Measurements from ENCODE around the gene ENO2.

Gene ENO2

GRCh38 chr12:6961278-6961694, 46.9 kb downstream of the ENO2 start:
- peaks cover 32% of the 10 kb centered on the region for H3K4me1 ChIP-seq (ENCODE audit: control insufficient read depth, insufficient read depth, low read length)
- H3K9ac ChIP-seq (ENCODE audit: low read length): peak overlapping the region; percentile 83
- no peaks in the 10 kb centered on the region for H3K27me3 ChIP-seq (ENCODE audit: control insufficient read depth, insufficient read depth, low read length)
- H3K9me3 ChIP-seq (ENCODE audit: control insufficient read depth, insufficient read depth, low read depth, low read length): no peaks in the 10 kb centered on the region
- H3K27ac ChIP-seq (ENCODE audit: low read depth, low read length): peak overlapping the region; percentile 77
- peak overlapping the region; percentile 74 for H3K4me3 ChIP-seq (ENCODE audit: low read depth, low read length)
- peaks cover 21% of the 10 kb centered on the region for H3K36me3 ChIP-seq (ENCODE audit: control insufficient read depth, insufficient read depth, low read length)

- H3K4me1 ChIP-seq (ENCODE audit: control insufficient read depth, insufficient read depth, low read length): peaks cover 32% of the 10 kb centered on the region
- H3K27me3 ChIP-seq (ENCODE audit: control insufficient read depth, insufficient read depth, low read length): no peaks in the 10 kb centered on the region
- H3K9ac ChIP-seq (ENCODE audit: low read length): peak overlapping the region; percentile 83
- H3K27ac ChIP-seq (ENCODE audit: low read depth, low read length): peak overlapping the region; percentile 77
- H3K9me3 ChIP-seq (ENCODE audit: control insufficient read depth, insufficient read depth, low read depth, low read length): no peaks in the 10 kb centered on the region
- peak overlapping the region; percentile 74 for H3K4me3 ChIP-seq (ENCODE audit: low read depth, low read length)
- H3K36me3 ChIP-seq (ENCODE audit: control insufficient read depth, insufficient read depth, low read length): peaks cover 25% of the 10 kb centered on the region
Measured at GRCh38 chr12:6961695-6962284, 47.4 kb downstream of the ENO2 start.

- H3K4me3 ChIP-seq (ENCODE audit: low read depth, low read length): peak overlapping the region; percentile 74
- peak overlapping the region; percentile 77 for H3K27ac ChIP-seq (ENCODE audit: low read depth, low read length)
- H3K36me3 ChIP-seq (ENCODE audit: control insufficient read depth, insufficient read depth, low read length): peaks cover 32% of the 10 kb centered on the region
Measured at GRCh38 chr12:6962285-6963015, 48.1 kb downstream of the ENO2 start.

GRCh38 chr12:6963016-6963731, 48.8 kb downstream of the ENO2 start:
- H3K9me3 ChIP-seq (ENCODE audit: control insufficient read depth, insufficient read depth, low read depth, low read length): no peaks in the 10 kb centered on the region
- H3K36me3 ChIP-seq (ENCODE audit: control insufficient read depth, insufficient read depth, low read length): peaks cover 39% of the 10 kb centered on the region
- H3K4me1 ChIP-seq (ENCODE audit: control insufficient read depth, insufficient read depth, low read length): peaks cover 32% of the 10 kb centered on the region
- peak overlapping the region; percentile 83 for H3K9ac ChIP-seq (ENCODE audit: low read length)
- no peaks in the 10 kb centered on the region for H3K27me3 ChIP-seq (ENCODE audit: control insufficient read depth, insufficient read depth, low read length)
- peak overlapping the region; percentile 77 for H3K27ac ChIP-seq (ENCODE audit: low read depth, low read length)
- H3K4me3 ChIP-seq (ENCODE audit: low read depth, low read length): peak overlapping the region; percentile 74

More at GRCh38 chr12:6962285-6963015, 48.1 kb downstream of the ENO2 start:
- Histone ChIP-seq H3K9me3 (ENCODE audit: control insufficient read depth, insufficient read depth, low read depth, low read length) (no peaks in the 10 kb centered on the region), H3K27me3 (ENCODE audit: control insufficient read depth, insufficient read depth, low read length) (no peaks in the 10 kb centered on the region), H3K9ac (ENCODE audit: low read length) (peak overlapping the region; percentile 83), H3K4me1 (ENCODE audit: control insufficient read depth, insufficient read depth, low read length) (peaks cover 32% of the 10 kb centered on the region)

- Histone ChIP-seq H3K9ac (ENCODE audit: low read length) (peak overlapping the region; percentile 71), H3K4me3 (ENCODE audit: low read depth, low read length) (peak overlapping the region; percentile 74), H3K9me3 (ENCODE audit: control insufficient read depth, insufficient read depth, low read depth, low read length) (no peaks in the 10 kb centered on the region), H3K36me3 (ENCODE audit: control insufficient read depth, insufficient read depth, low read length) (peaks cover 46% of the 10 kb centered on the region), H3K4me1 (ENCODE audit: control insufficient read depth, insufficient read depth, low read length) (peaks cover 33% of the 10 kb centered on the region), H3K27me3 (ENCODE audit: control insufficient read depth, insufficient read depth, low read length) (no peaks in the 10 kb centered on the region), H3K27ac (ENCODE audit: low read depth, low read length) (peak overlapping the region; percentile 68)
Measured at GRCh38 chr12:6963791-6964413, 49.5 kb downstream of the ENO2 start.

- Histone ChIP-seq H3K27me3 (ENCODE audit: control insufficient read depth, insufficient read depth, low read length) (no peaks in the 10 kb centered on the region), H3K4me3 (ENCODE audit: low read depth, low read length) (peak overlapping the region; percentile 74), H3K27ac (ENCODE audit: low read depth, low read length) (peak overlapping the region; percentile 68), H3K36me3 (ENCODE audit: control insufficient read depth, insufficient read depth, low read length) (peaks cover 51% of the 10 kb centered on the region), H3K4me1 (ENCODE audit: control insufficient read depth, insufficient read depth, low read length) (peaks cover 38% of the 10 kb centered on the region), H3K9ac (ENCODE audit: low read length) (peak overlapping the region; percentile 71), H3K9me3 (ENCODE audit: control insufficient read depth, insufficient read depth, low read depth, low read length) (no peaks in the 10 kb centered on the region)
Measured at GRCh38 chr12:6964605-6965025, 50.2 kb downstream of the ENO2 start.

- no peaks in the 10 kb centered on the region for H3K27me3 ChIP-seq (ENCODE audit: control insufficient read depth, insufficient read depth, low read length)
- no peak overlapping the region for H3K4me3 ChIP-seq (ENCODE audit: low read depth, low read length)
- H3K9ac ChIP-seq (ENCODE audit: low read length): peak overlapping the region; percentile 12
- H3K4me1 ChIP-seq (ENCODE audit: control insufficient read depth, insufficient read depth, low read length): peaks cover 38% of the 10 kb centered on the region
- peak overlapping the region; percentile 68 for H3K27ac ChIP-seq (ENCODE audit: low read depth, low read length)
- no peaks in the 10 kb centered on the region for H3K9me3 ChIP-seq (ENCODE audit: control insufficient read depth, insufficient read depth, low read depth, low read length)
- H3K36me3 ChIP-seq (ENCODE audit: control insufficient read depth, insufficient read depth, low read length): peaks cover 51% of the 10 kb centered on the region
Measured at GRCh38 chr12:6965026-6965661, 50.8 kb downstream of the ENO2 start.

- Histone ChIP-seq H3K4me3 (ENCODE audit: low read depth, low read length) (no peak overlapping the region), H3K27ac (ENCODE audit: low read depth, low read length) (no peak overlapping the region), H3K27me3 (ENCODE audit: control insufficient read depth, insufficient read depth, low read length) (no peaks in the 10 kb centered on the region), H3K36me3 (ENCODE audit: control insufficient read depth, insufficient read depth, low read length) (peaks cover 51% of the 10 kb centered on the region), H3K9ac (ENCODE audit: low read length) (no peak overlapping the region), H3K4me1 (ENCODE audit: control insufficient read depth, insufficient read depth, low read length) (peaks cover 36% of the 10 kb centered on the region), H3K9me3 (ENCODE audit: control insufficient read depth, insufficient read depth, low read depth, low read length) (no peaks in the 10 kb centered on the region)
Measured at GRCh38 chr12:6965714-6966113, 51.3 kb downstream of the ENO2 start.

- H3K4me3 ChIP-seq (ENCODE audit: low read depth, low read length): no peak overlapping the region
- peaks cover 29% of the 10 kb centered on the region for H3K4me1 ChIP-seq (ENCODE audit: control insufficient read depth, insufficient read depth, low read length)
- peaks cover 51% of the 10 kb centered on the region for H3K36me3 ChIP-seq (ENCODE audit: control insufficient read depth, insufficient read depth, low read length)
- no peaks in the 10 kb centered on the region for H3K9me3 ChIP-seq (ENCODE audit: control insufficient read depth, insufficient read depth, low read depth, low read length)
- H3K27ac ChIP-seq (ENCODE audit: low read depth, low read length): no peak overlapping the region
- no peak overlapping the region for H3K9ac ChIP-seq (ENCODE audit: low read length)
- H3K27me3 ChIP-seq (ENCODE audit: control insufficient read depth, insufficient read depth, low read length): no peaks in the 10 kb centered on the region
Measured at GRCh38 chr12:6966351-6966750, 52.0 kb downstream of the ENO2 start.

GRCh38 chr12:6967651-6968100, 53.3 kb downstream of the ENO2 start:
- H3K9ac ChIP-seq (ENCODE audit: low read length): no peak overlapping the region
- no peak overlapping the region for H3K27ac ChIP-seq (ENCODE audit: low read depth, low read length)
- no peaks in the 10 kb centered on the region for H3K9me3 ChIP-seq (ENCODE audit: control insufficient read depth, insufficient read depth, low read depth, low read length)
- H3K27me3 ChIP-seq (ENCODE audit: control insufficient read depth, insufficient read depth, low read length): no peaks in the 10 kb centered on the region
- no peak overlapping the region for H3K4me3 ChIP-seq (ENCODE audit: low read depth, low read length)
- peaks cover 17% of the 10 kb centered on the region for H3K4me1 ChIP-seq (ENCODE audit: control insufficient read depth, insufficient read depth, low read length)
- H3K36me3 ChIP-seq (ENCODE audit: control insufficient read depth, insufficient read depth, low read length): peaks cover 53% of the 10 kb centered on the region
